Choroid plexus epithelial cell (primary cell): ENCODE data around the gene MRPS18A.

Experiments
- DNase-seq: peaks from one replicate; pipeline ENCODE4 v3.0.0-alpha.2; 2010; ENCODE audit warnings: low read depth
- H3K4me3 ChIP-seq: 2 replicates; pipeline ENCODE4 v1.5.1; 2011; ENCODE audit warnings: low read depth, mild to moderate bottlenecking, control low read depth, low read length, moderate library complexity
- TF ChIP-seq, protein P1 (sequence below): conservative IDR thresholded peaks from 2 replicates; pipeline ENCODE4 v1.5.1; 2011; ENCODE audit warnings: low read depth, mild to moderate bottlenecking, control low read depth, inconsistent platforms, low read length, moderate library complexity

Gene MRPS18A

DNA sequence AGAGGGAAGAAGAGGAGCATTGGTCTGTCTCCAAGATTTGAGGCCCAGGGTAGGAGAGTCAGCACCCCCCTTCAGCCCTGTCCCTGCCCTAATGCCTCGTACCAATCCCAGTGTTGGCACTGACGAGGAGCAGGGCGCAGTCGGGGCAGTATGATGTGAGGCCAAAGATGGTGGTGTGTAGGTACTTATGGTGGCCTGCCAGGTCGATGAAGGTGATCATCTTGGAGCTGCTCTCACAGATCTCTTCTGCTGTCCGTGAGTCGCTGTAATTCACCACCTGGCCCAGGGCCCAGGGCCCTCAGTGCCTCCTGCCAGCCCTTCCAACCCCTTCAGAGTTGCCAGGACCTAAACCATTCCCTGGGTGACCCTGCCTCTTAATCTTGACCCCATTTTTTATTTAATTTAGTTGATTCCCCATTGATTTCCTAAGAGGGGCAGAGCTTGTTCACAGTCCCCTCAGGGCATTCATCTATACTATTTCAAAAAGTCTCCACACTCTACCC, 62.8 kb downstream of the MRPS18A start:
- TF ChIP-seq, protein P1, sequence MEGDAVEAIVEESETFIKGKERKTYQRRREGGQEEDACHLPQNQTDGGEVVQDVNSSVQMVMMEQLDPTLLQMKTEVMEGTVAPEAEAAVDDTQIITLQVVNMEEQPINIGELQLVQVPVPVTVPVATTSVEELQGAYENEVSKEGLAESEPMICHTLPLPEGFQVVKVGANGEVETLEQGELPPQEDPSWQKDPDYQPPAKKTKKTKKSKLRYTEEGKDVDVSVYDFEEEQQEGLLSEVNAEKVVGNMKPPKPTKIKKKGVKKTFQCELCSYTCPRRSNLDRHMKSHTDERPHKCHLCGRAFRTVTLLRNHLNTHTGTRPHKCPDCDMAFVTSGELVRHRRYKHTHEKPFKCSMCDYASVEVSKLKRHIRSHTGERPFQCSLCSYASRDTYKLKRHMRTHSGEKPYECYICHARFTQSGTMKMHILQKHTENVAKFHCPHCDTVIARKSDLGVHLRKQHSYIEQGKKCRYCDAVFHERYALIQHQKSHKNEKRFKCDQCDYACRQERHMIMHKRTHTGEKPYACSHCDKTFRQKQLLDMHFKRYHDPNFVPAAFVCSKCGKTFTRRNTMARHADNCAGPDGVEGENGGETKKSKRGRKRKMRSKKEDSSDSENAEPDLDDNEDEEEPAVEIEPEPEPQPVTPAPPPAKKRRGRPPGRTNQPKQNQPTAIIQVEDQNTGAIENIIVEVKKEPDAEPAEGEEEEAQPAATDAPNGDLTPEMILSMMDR, result no peak
- no peak overlapping the region for H3K4me3 ChIP-seq
- no peak for DNase-seq

DNA sequence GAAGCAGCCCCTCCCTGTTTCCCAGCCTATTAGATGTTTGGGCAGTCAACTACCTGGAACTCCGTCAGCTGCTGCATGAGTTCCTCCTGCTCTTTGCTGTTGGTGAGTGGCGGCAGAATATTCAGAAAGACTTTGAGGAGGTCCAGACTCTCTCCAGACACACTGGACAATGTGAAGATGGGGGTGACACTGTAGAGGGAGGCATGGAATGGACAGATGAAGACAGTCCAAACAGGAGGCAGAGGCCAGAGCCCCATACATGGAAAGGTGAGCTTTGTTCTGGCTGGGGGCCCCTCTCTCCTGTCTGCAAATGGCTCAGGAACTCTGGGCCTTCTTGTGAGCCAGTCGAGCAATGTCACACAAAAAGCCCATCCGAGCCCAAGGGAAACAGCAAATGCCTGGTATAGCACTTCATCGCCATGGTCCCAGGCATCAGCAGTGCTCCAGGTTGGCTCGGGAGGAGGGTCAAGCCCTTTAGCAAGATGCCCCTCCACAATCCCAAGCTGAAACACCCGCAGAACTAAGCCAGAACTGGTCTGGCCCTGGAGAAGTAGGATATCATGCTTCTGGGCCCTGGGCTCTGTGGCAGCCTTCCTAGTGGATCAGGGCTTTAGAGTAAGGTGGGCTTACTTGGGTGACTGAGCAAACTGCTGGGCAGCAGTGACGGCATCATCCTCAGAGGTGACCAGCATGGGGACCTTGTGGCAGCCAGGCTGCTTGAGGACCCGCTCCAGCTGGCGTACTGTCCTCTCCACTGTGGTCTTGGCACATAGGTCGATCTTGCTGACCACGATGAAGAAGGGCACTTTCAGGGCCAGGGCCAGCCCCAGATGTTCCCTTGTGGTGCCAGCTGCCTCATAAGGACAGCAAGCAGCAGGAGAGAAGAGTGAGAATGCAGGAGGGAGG, 63.5 kb downstream of the MRPS18A start:
- DNase-seq, result no peak
- H3K4me3 ChIP-seq, result no peak overlapping the region
- TF ChIP-seq, protein P1, result no peak

- no peak for DNase-seq
- no peak overlapping the region for H3K4me3 ChIP-seq
- TF ChIP-seq, protein P1, result no peak
These were observed 65.0 kb downstream of the MRPS18A start for GRCh38 chr6:43622541-43622940.

- TF ChIP-seq, protein P1, result no peak
- no peak for DNase-seq
- H3K4me3 ChIP-seq, result no peak overlapping the region
These were observed 65.8 kb downstream of the MRPS18A start for GRCh38 chr6:43621836-43622180.
